Neutrophil (primary cell): ENCODE results near the gene PON1.

Experiments used
- H3K27ac ChIP-seq: fragments of 200-600 bp; sonication (generic); 2 replicates; pipeline ENCODE4 v1.5.1; 2016; ENCODE audit warnings: mild to moderate bottlenecking, moderate library complexity
- H3K27me3 ChIP-seq: fragments of 200-600 bp; sonication (generic); 2 replicates; pipeline ENCODE4 v1.6.0; 2016; ENCODE audit warnings: mild to moderate bottlenecking
- H3K36me3 ChIP-seq: fragments of 200-600 bp; sonication (generic); 2 replicates; pipeline ENCODE4 v1.5.1; 2017
- H3K4me1 ChIP-seq, 2 experiments: fragments of 200-600 bp in 1 of 2; sonication (generic) in 1 of 2; 1 replicate in 1 of 2; 2 replicates in 1 of 2; pipeline versions ENCODE4 v1.5.1 to v1.6.1; 2013 to 2016; ENCODE audit warnings: low read depth in 1 of 2, low read length in 1 of 2, mild to moderate bottlenecking in 1 of 2, moderate library complexity in 1 of 2; ENCODE audit not compliant: control insufficient read depth in 1 of 2, insufficient read depth in 1 of 2
- H3K4me3 ChIP-seq, 2 experiments: fragments of 200-600 bp in 1 of 2; sonication (generic) in 1 of 2; 1 replicate in 1 of 2; 2 replicates in 1 of 2; pipeline ENCODE4 v1.5.1; 2013 to 2016; ENCODE audit warnings: low read depth in 1 of 2, low read length in 1 of 2, mild to moderate bottlenecking in 1 of 2, moderate library complexity in 1 of 2
- H3K9me3 ChIP-seq: fragments of 200-600 bp; sonication (generic); 2 replicates; pipeline ENCODE4 v1.5.1; 2016
- TF ChIP-seq, protein P1 (sequence below): fragments of 200-600 bp; sonication (generic); IDR thresholded peaks from 2 replicates; pipeline ENCODE4 v1.5.1; 2016; ENCODE audit warnings: antibody characterized with exemption

PON1 gene

DNA sequence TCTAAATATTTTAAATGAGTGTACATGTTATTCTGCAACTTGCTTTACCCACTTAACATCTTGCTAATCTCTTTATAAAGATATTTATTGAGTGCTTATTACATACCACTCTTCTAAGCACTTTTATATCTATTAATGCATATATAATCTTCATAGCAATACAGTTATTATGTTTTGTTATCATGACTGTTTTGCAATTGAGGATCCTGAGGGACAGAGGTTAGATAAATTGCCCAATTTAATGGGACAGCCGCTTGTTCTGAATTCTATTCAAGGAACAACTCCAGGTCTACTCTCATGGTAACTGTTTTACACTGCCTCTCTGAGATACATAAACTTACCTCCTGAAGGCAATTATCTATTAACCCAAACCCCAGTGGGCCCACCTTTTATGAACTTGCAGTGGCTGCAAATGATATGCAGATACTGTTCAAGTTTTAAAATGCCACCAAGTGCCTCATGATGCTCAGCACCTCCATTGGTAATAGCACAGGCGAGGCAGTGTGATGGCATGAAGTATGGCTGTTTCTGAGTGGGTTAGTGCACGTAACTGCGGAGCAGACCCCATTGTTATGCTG, 60.5 kb downstream of the PON1 start:
- H3K4me1 ChIP-seq: no peaks in the 10 kb centered on the region
- H3K27ac ChIP-seq: no peak overlapping the region
- no peaks in the 10 kb centered on the region for H3K9me3 ChIP-seq
- H3K4me3 ChIP-seq: no peak overlapping the region
- TF ChIP-seq, protein P1, sequence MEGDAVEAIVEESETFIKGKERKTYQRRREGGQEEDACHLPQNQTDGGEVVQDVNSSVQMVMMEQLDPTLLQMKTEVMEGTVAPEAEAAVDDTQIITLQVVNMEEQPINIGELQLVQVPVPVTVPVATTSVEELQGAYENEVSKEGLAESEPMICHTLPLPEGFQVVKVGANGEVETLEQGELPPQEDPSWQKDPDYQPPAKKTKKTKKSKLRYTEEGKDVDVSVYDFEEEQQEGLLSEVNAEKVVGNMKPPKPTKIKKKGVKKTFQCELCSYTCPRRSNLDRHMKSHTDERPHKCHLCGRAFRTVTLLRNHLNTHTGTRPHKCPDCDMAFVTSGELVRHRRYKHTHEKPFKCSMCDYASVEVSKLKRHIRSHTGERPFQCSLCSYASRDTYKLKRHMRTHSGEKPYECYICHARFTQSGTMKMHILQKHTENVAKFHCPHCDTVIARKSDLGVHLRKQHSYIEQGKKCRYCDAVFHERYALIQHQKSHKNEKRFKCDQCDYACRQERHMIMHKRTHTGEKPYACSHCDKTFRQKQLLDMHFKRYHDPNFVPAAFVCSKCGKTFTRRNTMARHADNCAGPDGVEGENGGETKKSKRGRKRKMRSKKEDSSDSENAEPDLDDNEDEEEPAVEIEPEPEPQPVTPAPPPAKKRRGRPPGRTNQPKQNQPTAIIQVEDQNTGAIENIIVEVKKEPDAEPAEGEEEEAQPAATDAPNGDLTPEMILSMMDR: no peak
- H3K27me3 ChIP-seq: no peaks in the 10 kb centered on the region
- H3K36me3 ChIP-seq: no peaks in the 10 kb centered on the region

DNA sequence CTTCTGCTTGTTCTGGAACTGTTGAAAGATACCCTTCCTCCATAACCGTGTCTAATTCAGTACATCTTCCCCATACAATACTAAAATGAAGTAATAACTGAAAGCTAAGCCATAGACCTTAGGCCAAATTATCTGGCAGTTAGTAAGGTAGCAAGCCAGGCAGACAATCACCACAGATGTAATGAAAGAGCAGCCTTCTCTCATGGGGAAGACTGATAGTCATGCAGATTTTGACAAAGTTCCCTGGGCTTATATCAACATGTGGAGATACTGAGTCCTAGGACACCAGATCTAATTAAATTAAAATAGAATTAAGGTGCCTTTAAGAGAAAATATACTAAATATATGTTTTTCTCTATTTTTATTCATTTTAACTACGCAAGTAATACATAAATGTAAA, 61.5 kb downstream of the PON1 start:
- H3K36me3 ChIP-seq: no peaks in the 10 kb centered on the region
- no peaks in the 10 kb centered on the region for H3K9me3 ChIP-seq
- no peaks in the 10 kb centered on the region for H3K4me1 ChIP-seq
- no peak overlapping the region for H3K4me3 ChIP-seq
- TF ChIP-seq, protein P1: no peak
- no peak overlapping the region for H3K27ac ChIP-seq
- H3K27me3 ChIP-seq: no peaks in the 10 kb centered on the region

DNA sequence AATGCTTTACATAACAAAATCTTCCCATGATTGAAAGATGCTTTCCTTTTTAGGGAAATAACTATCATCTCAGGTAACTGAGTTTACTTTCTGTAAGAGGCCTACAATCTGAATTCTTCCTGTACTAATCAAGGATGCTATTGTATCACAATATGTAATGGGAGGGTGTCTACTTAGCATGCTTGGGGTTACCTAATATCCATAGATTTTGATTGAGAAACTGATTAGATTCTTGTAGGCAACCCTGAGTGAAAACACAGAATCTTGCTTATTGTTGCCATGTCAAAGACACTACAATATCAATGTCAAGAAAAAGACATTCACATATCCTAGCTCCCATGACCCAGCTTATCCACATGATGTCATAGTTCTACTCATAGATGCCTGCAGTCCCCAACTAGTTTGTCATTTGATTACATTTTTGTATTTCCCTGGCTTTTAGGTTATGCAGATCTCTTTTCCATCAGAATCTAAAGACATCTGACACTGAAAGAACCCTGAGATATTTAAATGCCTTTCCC, 62.4 kb downstream of the PON1 start:
- Histone ChIP-seq H3K4me1 (no peaks in the 10 kb centered on the region), H3K27ac (no peak overlapping the region)

DNA sequence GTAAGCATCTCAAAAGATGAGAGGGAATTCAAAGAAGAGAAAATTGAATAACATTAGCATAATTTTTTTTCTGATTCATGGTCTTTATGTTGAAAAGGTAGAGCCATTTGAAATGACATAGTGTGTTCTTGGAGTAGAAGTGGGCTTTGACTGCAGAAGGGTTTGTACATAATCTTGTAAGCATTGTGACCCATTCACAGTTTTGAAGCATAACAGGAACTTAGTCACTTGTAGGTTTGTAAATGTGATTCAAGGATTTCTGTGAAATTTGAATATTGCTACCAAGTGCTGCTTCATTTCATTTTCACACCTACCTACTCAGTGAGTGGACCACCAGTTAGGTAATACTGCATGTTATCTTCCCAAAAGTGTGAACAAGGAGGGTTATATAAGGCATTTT, 68.6 kb downstream of the PON1 start:
- Histone ChIP-seq H3K9me3 (no peaks in the 10 kb centered on the region), H3K4me3 (no peak overlapping the region), H3K36me3 (no peaks in the 10 kb centered on the region), H3K4me1 (no peaks in the 10 kb centered on the region), H3K27ac (no peak overlapping the region), H3K27me3 (no peaks in the 10 kb centered on the region)
- TF ChIP-seq, protein P1: no peak

More for the DNA sequence above, 62.4 kb downstream of the PON1 start:
- no peak overlapping the region for H3K4me3 ChIP-seq
- H3K27me3 ChIP-seq: no peaks in the 10 kb centered on the region
- TF ChIP-seq, protein P1: no peak
- H3K9me3 ChIP-seq: no peaks in the 10 kb centered on the region
- H3K36me3 ChIP-seq: no peaks in the 10 kb centered on the region

DNA sequence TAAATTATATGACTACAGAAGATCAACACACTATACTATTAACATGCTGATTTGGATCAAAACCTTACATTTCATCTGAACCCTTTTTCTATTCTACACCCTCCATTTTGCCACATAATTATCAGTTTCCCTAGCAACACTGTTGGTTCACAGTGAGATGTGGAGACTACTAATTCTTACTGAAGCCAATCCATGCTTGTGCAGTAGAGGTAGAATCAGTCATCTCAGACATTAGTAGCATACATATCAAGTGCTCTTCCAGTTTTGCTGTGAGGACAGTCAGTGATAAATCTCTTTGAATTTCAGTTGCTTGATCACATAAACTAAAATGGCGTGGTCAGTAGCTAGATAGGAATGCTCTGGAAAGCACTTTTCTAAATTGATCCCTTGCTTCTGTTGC, 70.3 kb downstream of the PON1 start:
- no peaks in the 10 kb centered on the region for H3K9me3 ChIP-seq
- H3K4me1 ChIP-seq: no peaks in the 10 kb centered on the region
- H3K4me3 ChIP-seq: no peak overlapping the region
- no peaks in the 10 kb centered on the region for H3K27me3 ChIP-seq
- TF ChIP-seq, protein P1: no peak
- no peak overlapping the region for H3K27ac ChIP-seq
- H3K36me3 ChIP-seq: no peaks in the 10 kb centered on the region

DNA sequence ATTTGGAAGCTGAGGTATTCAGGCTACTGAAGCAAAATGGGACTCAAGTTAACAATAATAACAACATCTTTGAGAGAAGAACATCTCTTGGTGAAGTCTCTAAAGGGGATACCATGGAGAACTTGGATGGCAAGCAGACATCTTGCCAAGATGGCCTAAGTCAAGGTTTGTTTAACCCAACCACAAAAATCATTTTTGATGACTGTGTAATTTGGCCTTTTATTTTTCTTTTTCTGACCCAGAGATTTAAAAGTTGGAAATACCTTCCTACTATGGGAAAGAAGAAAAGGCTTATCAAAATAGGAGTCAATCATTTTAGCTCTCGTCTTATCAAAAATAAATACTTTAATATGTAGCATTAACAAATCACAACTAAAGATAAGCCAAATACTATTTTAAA, 72.4 kb downstream of the PON1 start:
- TF ChIP-seq, protein P1: no peak
- Histone ChIP-seq H3K9me3 (no peaks in the 10 kb centered on the region), H3K27ac (no peak overlapping the region), H3K4me1 (no peaks in the 10 kb centered on the region), H3K4me3 (no peak overlapping the region), H3K36me3 (no peaks in the 10 kb centered on the region), H3K27me3 (no peaks in the 10 kb centered on the region)
